Endodermal cell (in vitro differentiated cells): Measurements from ENCODE around the gene THEM4. TPM values are rescaled to one million over a fixed set of nuclear protein-coding genes. Genes with fewer than 3 reads are reported as not detected.
"Not testable (repeated sequence)": the region's sequence is repeated elsewhere in the genome, so short reads cannot be mapped to it uniquely, and the experiment has no call there.

Experiments used
- DNase-seq: peaks from one replicate; pipeline ENCODE4 v3.0.0-alpha.2; 2017
- H3K27ac ChIP-seq: 2 replicates; pipeline ENCODE4 v1.5.1; 2013; ENCODE audit warnings: mild to moderate bottlenecking, low read depth, low read length, moderate library complexity
- H3K27me3 ChIP-seq: 2 replicates; pipeline ENCODE4 v1.6.1; 2013; ENCODE audit warnings: mild to moderate bottlenecking, low read length, moderate library complexity; ENCODE audit not compliant: insufficient read depth, control insufficient read depth, poor library complexity, severe bottlenecking
- H3K36me3 ChIP-seq: 2 replicates; pipeline ENCODE4 v1.7.0; 2013; ENCODE audit warnings: mild to moderate bottlenecking, low read length, moderate library complexity; ENCODE audit not compliant: control insufficient read depth, insufficient read depth
- H3K4me1 ChIP-seq: one replicate; pipeline ENCODE4 v1.7.0; 2013; ENCODE audit warnings: low read length; ENCODE audit not compliant: control insufficient read depth, insufficient read depth
- H3K4me3 ChIP-seq: 2 replicates; pipeline ENCODE4 v1.5.1; 2013; ENCODE audit warnings: mild to moderate bottlenecking, low read length, moderate library complexity
- H3K9ac ChIP-seq: 2 replicates; pipeline ENCODE4 v1.6.1; 2013; ENCODE audit warnings: mild to moderate bottlenecking, low read length, moderate library complexity; ENCODE audit not compliant: poor library complexity, severe bottlenecking; ENCODE audit errors: extremely low read depth
- H3K9me3 ChIP-seq: 2 replicates; pipeline ENCODE4 v1.6.1; 2013; ENCODE audit warnings: mild to moderate bottlenecking, low read length, moderate library complexity; ENCODE audit not compliant: control insufficient read depth
- H3K27ac Mint-ChIP-seq: 2 replicates; pipeline ENCODE4 v1.8.0; 2020; ENCODE audit warnings: mixed read lengths
- H3K27me3 Mint-ChIP-seq: 2 replicates; pipeline ENCODE4 v1.8.0; 2021; ENCODE audit warnings: mild to moderate bottlenecking, mixed read lengths; ENCODE audit not compliant: insufficient read depth
- H3K36me3 Mint-ChIP-seq: 2 replicates; pipeline ENCODE4 v1.8.0; 2020; ENCODE audit warnings: low read depth, mixed read lengths
- H3K4me1 Mint-ChIP-seq: 2 replicates; pipeline ENCODE4 v1.8.0; 2020; ENCODE audit warnings: mixed read lengths
- H3K4me3 Mint-ChIP-seq: 2 replicates; pipeline ENCODE4 v1.8.0; 2020; ENCODE audit warnings: mild to moderate bottlenecking, moderate library complexity, mixed read lengths
- H3K9me3 Mint-ChIP-seq: 2 replicates; pipeline ENCODE4 v1.8.0; 2020; ENCODE audit warnings: mild to moderate bottlenecking, mixed read lengths
- CTCF ChIP-seq: fragments of 200-600 bp; sonication (generic); conservative IDR thresholded peaks from 2 replicates; pipeline ENCODE4 v1.5.0; 2021; ENCODE audit warnings: antibody characterized with exemption, mild to moderate bottlenecking
- WGBS, 2 experiments: methylation state at CpG; one replicate each; pipeline versions ENCODE4 v1.1.5 to v1.1.7; 2013; ENCODE audit warnings: missing lambda C conversion rate in 2 of 2, mixed read lengths in 1 of 2; ENCODE audit not compliant: insufficient coverage in 1 of 2, insufficient read length in 1 of 2; 5-methylcytosine and 5-hydroxymethylcytosine counted together
- total RNA-seq, 2 donors: library from RNA; stranded (reverse); fragmentation: NEBNext Ultra II Directional in 1 of 2; extraction: Animal tissue kit (Norgen Biotek cat#: 25700) in 1 of 2; gene quantifications; 2 replicates in 1 of 2; 3 replicates in 1 of 2; pipeline ENCODE4 v1.2.1, GENCODE V29; 2021

THEM4 gene
- total RNA-seq, 2 donors from 2014 or later, result 12.2 to 14.3 TPM

GRCh38 chr1:151855933-151856332 lies 53.4 kb downstream of the THEM4 start:
- Histone ChIP-seq H3K9me3 (no peaks in the 10 kb centered on the region), H3K4me1 (no peaks in the 10 kb centered on the region), H3K27me3 (no peaks in the 10 kb centered on the region), H3K4me3 (no peak overlapping the region), H3K27ac (no peak overlapping the region), H3K9ac (no peak overlapping the region), H3K36me3 (no peaks in the 10 kb centered on the region)
- peaks cover 59% of the 10 kb centered on the region for H3K27me3 Mint-ChIP-seq
- no peak for DNase-seq
- H3K27ac Mint-ChIP-seq, result no peak overlapping the region
- no peak overlapping the region for H3K4me3 Mint-ChIP-seq
- TF ChIP-seq CTCF, result no peak
- no peaks in the 10 kb centered on the region for H3K9me3 Mint-ChIP-seq
- H3K36me3 Mint-ChIP-seq, result no peaks in the 10 kb centered on the region
- 41 to 80% methylated on average over 3 to 4 of the region's 4 CpGs for WGBS, 2 experiments
- H3K4me1 Mint-ChIP-seq, result peaks cover 4% of the 10 kb centered on the region

GRCh38 chr1:151855516-151855915 lies 53.8 kb downstream of the THEM4 start:
- not testable (repeated sequence) for H3K36me3 Mint-ChIP-seq, H3K4me1 Mint-ChIP-seq, H3K9me3 Mint-ChIP-seq, DNase-seq, H3K4me3 Mint-ChIP-seq, H3K4me3 ChIP-seq, H3K27ac Mint-ChIP-seq, H3K36me3 ChIP-seq, H3K9me3 ChIP-seq, H3K9ac ChIP-seq, H3K4me1 ChIP-seq, H3K27me3 ChIP-seq
- WGBS, 2 experiments, result 89 to 92% methylated on average over 6 to 8 of the region's 8 CpGs
- peak overlapping the region; percentile 17 for H3K27ac ChIP-seq
- peaks cover 57% of the 10 kb centered on the region for H3K27me3 Mint-ChIP-seq

GRCh38 chr1:151854658-151855057 lies 54.7 kb downstream of the THEM4 start:
- Histone ChIP-seq H3K4me3 (no peak overlapping the region), H3K9me3 (no peaks in the 10 kb centered on the region), H3K9ac (no peak overlapping the region), H3K36me3 (no peaks in the 10 kb centered on the region), H3K27me3 (no peaks in the 10 kb centered on the region), H3K27ac (no peak overlapping the region), H3K4me1 (no peaks in the 10 kb centered on the region)
- WGBS, 2 experiments, result 96 to 100% methylated on average over 6 to 7 of the region's 7 CpGs
- no peak overlapping the region for H3K4me3 Mint-ChIP-seq
- peak; percentile 32 for DNase-seq
- peaks cover 57% of the 10 kb centered on the region for H3K27me3 Mint-ChIP-seq
- no peak overlapping the region for H3K27ac Mint-ChIP-seq
- H3K9me3 Mint-ChIP-seq, result no peaks in the 10 kb centered on the region
- no peaks in the 10 kb centered on the region for H3K36me3 Mint-ChIP-seq
- no peak for TF ChIP-seq CTCF
- H3K4me1 Mint-ChIP-seq, result no peaks in the 10 kb centered on the region

- Histone ChIP-seq H3K4me3 (no peak within 1 kb of the TSS), H3K4me1 (no peaks in the 10 kb centered on the region), H3K27ac (no peak within 1 kb of the TSS), H3K9ac (no peak within 1 kb of the TSS), H3K9me3 (no peaks in the 10 kb centered on the region), H3K36me3 (no peaks in the 10 kb centered on the region), H3K27me3 (no peaks in the 10 kb centered on the region)
- no peak for DNase-seq
- H3K4me3 Mint-ChIP-seq, result no peak within 1 kb of the TSS
- WGBS, 2 experiments, result 80 to 86% methylated on average over 1 to 5 of the region's 5 CpGs
- no peaks in the 10 kb centered on the region for H3K36me3 Mint-ChIP-seq
- peaks cover 46% of the 10 kb centered on the region for H3K27me3 Mint-ChIP-seq
- no peaks in the 10 kb centered on the region for H3K4me1 Mint-ChIP-seq
- TF ChIP-seq CTCF, result no peak
- no peak within 1 kb of the TSS for H3K27ac Mint-ChIP-seq
- no peaks in the 10 kb centered on the region for H3K9me3 Mint-ChIP-seq
These were observed 55.8 kb downstream of the THEM4 start, which contains the start of gene THEM5 for GRCh38 chr1:151853411-151853943. TSS of gene THEM5 (minus strand) at chr1:151853712. CDS start at chr1:151853565, 147 bp downstream.
